ENCODE measurements around the gene CCBE1. TPM values are rescaled to one million over a fixed set of nuclear protein-coding genes. Genes with fewer than 3 reads are reported as not detected.

CCBE1 gene
- total and polyA plus RNA-seq, 9 donors = 2.4 to 5.5 (median 3.4) TPM

- Histone ChIP-seq H3K36me3 (ENCODE audit: control insufficient read depth, insufficient read depth, low read length) (no peaks in the 10 kb centered on the region), H3K4me3 (ENCODE audit: low read length) (no peak overlapping the region), H3K4me1 (ENCODE audit: control insufficient read depth, insufficient read depth, low read length) (no peaks in the 10 kb centered on the region), H3K27me3 (ENCODE audit: control insufficient read depth, insufficient read depth, low read length) (no peaks in the 10 kb centered on the region), H3K27ac (ENCODE audit: low read length) (no peak overlapping the region), H3K9me3 (replicated peaks; ENCODE audit: control insufficient read depth, low read depth, low read length) (no peaks in the 10 kb centered on the region)
- 70% methylated on average over 4 of the region's 7 CpGs for WGBS (ENCODE audit: insufficient coverage)
- no peak for DNase-seq
These were observed 314.8 kb downstream of the CCBE1 start for GRCh38 chr18:59382383-59382782.

GRCh38 chr18:59381949-59382348, 315.3 kb downstream of the CCBE1 start:
- Histone ChIP-seq H3K4me3 (ENCODE audit: low read length) (no peak overlapping the region), H3K36me3 (ENCODE audit: control insufficient read depth, insufficient read depth, low read length) (no peaks in the 10 kb centered on the region)
- DNase-seq = no peak

More at GRCh38 chr18:59381949-59382348, 315.3 kb downstream of the CCBE1 start:
- Histone ChIP-seq H3K27ac (ENCODE audit: low read length) (no peak overlapping the region), H3K9me3 (replicated peaks; ENCODE audit: control insufficient read depth, low read depth, low read length) (no peaks in the 10 kb centered on the region), H3K4me1 (ENCODE audit: control insufficient read depth, insufficient read depth, low read length) (no peaks in the 10 kb centered on the region), H3K27me3 (ENCODE audit: control insufficient read depth, insufficient read depth, low read length) (no peaks in the 10 kb centered on the region)
- 80% methylated on average over 5 of the region's 6 CpGs for WGBS (ENCODE audit: insufficient coverage)

Other genes starting within 250 kb of the CCBE1 start
- 27.4 TPM for gene PMAIP1, start 202.6 kb upstream of the CCBE1 start, total RNA-seq
- 10 to 100 TPM; 19.5 to 48.6 (median 31.4) TPM for gene PMAIP1, start 202.6 kb upstream of the CCBE1 start, polyA plus RNA-seq (ENCODE audit: insufficient read depth in 1 of 8, insufficient read length in 8 of 8, low replicate concordance in 1 of 8)